Measurements from ENCODE around the gene PAGE5. TPM values are rescaled to one million over a fixed set of nuclear protein-coding genes. Genes with fewer than 3 reads are reported as not detected.

Gene PAGE5, protein sequence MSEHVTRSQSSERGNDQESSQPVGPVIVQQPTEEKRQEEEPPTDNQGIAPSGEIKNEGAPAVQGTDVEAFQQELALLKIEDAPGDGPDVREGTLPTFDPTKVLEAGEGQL
- total RNA-seq (2021): not detected in 2 replicates
- not detected for Bru-seq, nascent RNA
- not detected for BruChase-seq, experiment 1, labeled RNA remaining after a 2-hour chase
- BruChase-seq, experiment 2, labeled RNA remaining after a 6-hour chase: not detected
- long read RNA-seq: 0 reads

DNA sequence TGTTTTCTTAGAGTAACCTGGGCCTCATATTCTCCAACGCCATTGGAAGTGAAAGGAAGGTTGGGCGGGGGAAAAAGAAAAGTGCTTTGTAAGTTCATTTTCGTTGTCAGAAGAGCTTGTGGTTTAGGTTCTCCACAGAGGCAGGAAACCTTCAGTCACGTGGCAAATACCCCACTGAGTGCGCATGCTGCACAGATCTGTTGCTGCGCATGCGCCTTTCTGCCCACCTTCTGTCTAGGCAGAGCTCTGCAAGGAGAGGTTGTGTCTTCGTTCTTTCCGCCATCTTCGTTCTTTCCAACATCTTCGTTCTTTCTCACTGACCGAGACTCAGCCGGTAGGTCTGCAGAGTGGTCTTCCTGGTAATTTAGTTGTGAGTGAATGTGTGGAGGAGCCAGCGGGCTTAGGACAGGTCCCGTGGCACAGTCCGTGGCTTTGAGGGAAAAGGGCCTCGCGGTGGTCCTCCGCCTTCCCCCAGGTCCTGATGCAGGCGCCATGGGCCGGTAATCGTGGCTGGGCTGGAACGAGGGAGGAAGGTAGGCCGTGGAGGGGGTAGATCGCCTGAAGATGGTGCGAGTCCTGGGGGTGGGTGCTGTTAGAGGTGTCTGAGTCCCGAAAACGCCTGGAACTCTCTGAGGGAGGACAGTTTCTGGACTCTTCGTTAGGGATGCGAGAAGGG, at the start of gene PAGE5:
Gene PAGE5 (plus strand): TSS at position 228 of the 676 bp plus-strand sequence. CDS start 1,037 bp downstream, outside the sequence.
- Histone ChIP-seq H3K36me3 (ENCODE audit: insufficient read depth, low read length, poor library complexity, severe bottlenecking) (no peaks in the 10 kb centered on the region), H3K27me3 (replicated peaks; ENCODE audit: insufficient read depth, low read depth, low read length, poor library complexity) (no peaks in the 10 kb centered on the region), H3K9me3 (ENCODE audit: low read depth, low read length, poor library complexity, severe bottlenecking) (no peaks in the 10 kb centered on the region), H3K27ac (ENCODE audit: low read depth, low read length, poor library complexity, severe bottlenecking) (no peak within 1 kb of the TSS), H3K4me1 (ENCODE audit: insufficient read depth, low read length, poor library complexity, severe bottlenecking) (no peaks in the 10 kb centered on the region), H3K4me3 (ENCODE audit: low read depth, low read length, poor library complexity, severe bottlenecking) (no peak within 1 kb of the TSS)
- DNase-seq (ENCODE audit: low spot score): no peak
- intact Hi-C loops (cut with micrococcal nuclease; ENCODE audit: unreplicated experiment): no loop called here
- TF ChIP-seq, protein P1, sequence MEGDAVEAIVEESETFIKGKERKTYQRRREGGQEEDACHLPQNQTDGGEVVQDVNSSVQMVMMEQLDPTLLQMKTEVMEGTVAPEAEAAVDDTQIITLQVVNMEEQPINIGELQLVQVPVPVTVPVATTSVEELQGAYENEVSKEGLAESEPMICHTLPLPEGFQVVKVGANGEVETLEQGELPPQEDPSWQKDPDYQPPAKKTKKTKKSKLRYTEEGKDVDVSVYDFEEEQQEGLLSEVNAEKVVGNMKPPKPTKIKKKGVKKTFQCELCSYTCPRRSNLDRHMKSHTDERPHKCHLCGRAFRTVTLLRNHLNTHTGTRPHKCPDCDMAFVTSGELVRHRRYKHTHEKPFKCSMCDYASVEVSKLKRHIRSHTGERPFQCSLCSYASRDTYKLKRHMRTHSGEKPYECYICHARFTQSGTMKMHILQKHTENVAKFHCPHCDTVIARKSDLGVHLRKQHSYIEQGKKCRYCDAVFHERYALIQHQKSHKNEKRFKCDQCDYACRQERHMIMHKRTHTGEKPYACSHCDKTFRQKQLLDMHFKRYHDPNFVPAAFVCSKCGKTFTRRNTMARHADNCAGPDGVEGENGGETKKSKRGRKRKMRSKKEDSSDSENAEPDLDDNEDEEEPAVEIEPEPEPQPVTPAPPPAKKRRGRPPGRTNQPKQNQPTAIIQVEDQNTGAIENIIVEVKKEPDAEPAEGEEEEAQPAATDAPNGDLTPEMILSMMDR (conservative IDR thresholded peaks at IDR 0.05; ENCODE audit: low read depth, low read length): no peak
- no peak for TF ChIP-seq EZH2 (IDR thresholded peaks at IDR 0.05; ENCODE audit: borderline replicate concordance, low read depth, low read length, poor library complexity, severe bottlenecking)
- ChIA-PET CTCF (no interaction called here), POLR2A (ENCODE audit: low non-redundant PET) (no interaction called here)
- BruUV-seq (replicated peaks): no TSS peak

DNA sequence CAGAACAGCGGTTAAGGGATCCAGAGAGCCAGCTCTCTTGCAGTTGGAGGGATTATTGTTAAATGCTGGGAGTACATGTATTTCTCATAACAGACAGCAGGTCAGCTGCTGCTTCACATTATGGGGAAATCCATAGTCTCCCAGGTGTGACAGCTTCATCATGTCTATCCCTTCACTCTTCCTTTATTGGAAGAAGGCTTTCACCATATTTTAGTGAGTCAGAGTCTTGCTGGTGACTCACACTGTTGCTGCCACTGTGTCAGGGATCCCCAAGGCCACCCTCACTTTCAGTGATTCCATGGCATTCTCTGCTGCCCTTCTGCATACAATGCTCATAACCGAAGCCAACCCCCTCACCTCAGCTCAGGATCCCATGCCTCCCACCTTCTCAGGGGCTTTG, 32.9 kb upstream of the PAGE5 start:
- no peak overlapping the region for H3K27ac ChIP-seq (ENCODE audit: low read depth, low read length, poor library complexity, severe bottlenecking)
- no peaks in the 10 kb centered on the region for H3K9me3 ChIP-seq (ENCODE audit: low read depth, low read length, poor library complexity, severe bottlenecking)
- H3K36me3 ChIP-seq (ENCODE audit: insufficient read depth, low read length, poor library complexity, severe bottlenecking): no peaks in the 10 kb centered on the region
- intact Hi-C loops (cut with micrococcal nuclease; ENCODE audit: unreplicated experiment): no loop called here
- no TSS peak for BruUV-seq (replicated peaks)
- TF ChIP-seq EZH2 (IDR thresholded peaks at IDR 0.05; ENCODE audit: borderline replicate concordance, low read depth, low read length, poor library complexity, severe bottlenecking): no peak
- TF ChIP-seq, protein P1 (conservative IDR thresholded peaks at IDR 0.05; ENCODE audit: low read depth, low read length): no peak
- no peaks in the 10 kb centered on the region for H3K4me1 ChIP-seq (ENCODE audit: insufficient read depth, low read length, poor library complexity, severe bottlenecking)
- no peaks in the 10 kb centered on the region for H3K27me3 ChIP-seq (replicated peaks; ENCODE audit: insufficient read depth, low read depth, low read length, poor library complexity)
- no peak for DNase-seq (ENCODE audit: low spot score)
- ChIA-PET CTCF (no interaction called here), POLR2A (ENCODE audit: low non-redundant PET) (no interaction called here)
- no peak overlapping the region for H3K4me3 ChIP-seq (ENCODE audit: low read depth, low read length, poor library complexity, severe bottlenecking)

DNA sequence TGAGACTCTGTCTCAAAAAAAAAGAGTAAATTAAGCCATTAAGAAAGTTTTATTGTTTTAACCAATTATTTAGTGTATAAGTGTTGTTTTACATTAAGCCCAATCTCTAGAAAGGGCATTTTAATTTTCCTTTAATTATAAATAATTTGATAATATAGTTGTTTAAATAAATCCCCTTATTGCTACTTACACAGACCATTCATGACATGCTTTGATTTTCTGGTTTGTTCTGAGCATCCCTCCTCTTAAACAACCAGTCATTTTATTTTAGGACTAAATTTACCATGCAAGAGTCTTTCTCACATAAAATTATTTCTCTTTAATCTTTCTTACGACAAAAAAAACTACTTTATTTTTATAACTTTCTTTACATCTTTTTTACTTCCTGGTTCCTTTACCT, 23.5 kb upstream of the PAGE5 start:
- Histone ChIP-seq H3K9me3 (ENCODE audit: low read depth, low read length, poor library complexity, severe bottlenecking) (no peaks in the 10 kb centered on the region), H3K27ac (ENCODE audit: low read depth, low read length, poor library complexity, severe bottlenecking) (no peak overlapping the region), H3K4me1 (ENCODE audit: insufficient read depth, low read length, poor library complexity, severe bottlenecking) (no peaks in the 10 kb centered on the region), H3K36me3 (ENCODE audit: insufficient read depth, low read length, poor library complexity, severe bottlenecking) (no peaks in the 10 kb centered on the region), H3K27me3 (replicated peaks; ENCODE audit: insufficient read depth, low read depth, low read length, poor library complexity) (no peaks in the 10 kb centered on the region), H3K4me3 (ENCODE audit: low read depth, low read length, poor library complexity, severe bottlenecking) (no peak overlapping the region)
- TF ChIP-seq, protein P1 (conservative IDR thresholded peaks at IDR 0.05; ENCODE audit: low read depth, low read length): no peak
- no peak for TF ChIP-seq EZH2 (IDR thresholded peaks at IDR 0.05; ENCODE audit: borderline replicate concordance, low read depth, low read length, poor library complexity, severe bottlenecking)
- DNase-seq (ENCODE audit: low spot score): no peak
- BruUV-seq (replicated peaks): no TSS peak
- intact Hi-C loops (cut with micrococcal nuclease; ENCODE audit: unreplicated experiment): no loop called here
- POLR2A ChIA-PET (ENCODE audit: low non-redundant PET): no interaction called here
- CTCF ChIA-PET: no interaction called here
